ENCODE results near the gene PLEKHB1. TPM values are rescaled to one million over a fixed set of nuclear protein-coding genes. Genes with fewer than 3 reads are reported as not detected.

PLEKHB1 gene
- total RNA-seq, 1 experiment from 2014 or later, result 6.6 TPM

DNA sequence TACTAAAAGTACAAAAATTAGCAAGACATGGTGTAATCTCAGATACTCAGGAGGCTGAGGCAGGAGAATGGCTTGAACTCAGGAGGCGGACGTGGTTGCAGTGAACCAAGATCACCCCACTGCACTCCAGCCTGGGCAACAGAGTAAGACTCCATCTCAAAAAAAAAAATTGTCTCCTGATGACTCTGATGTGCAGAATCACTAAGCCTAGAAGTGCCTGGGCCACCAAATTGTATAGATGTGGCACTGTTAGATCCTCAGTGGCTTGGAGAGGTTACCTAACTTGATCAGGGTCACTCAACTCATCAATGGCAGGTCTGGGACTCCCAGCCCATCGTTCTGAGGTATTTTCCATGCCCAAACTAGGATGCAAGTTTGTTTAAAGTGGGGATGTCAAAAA is 10.6 kb downstream of the PLEKHB1 start:
- DNase-seq (ENCODE audit: low read depth, low spot score) (no peak), ATAC-seq (no peak)
- Histone ChIP-seq H3K27ac (ENCODE audit: low read length) (no peak overlapping the region), H3K9me3 (ENCODE audit: control insufficient read depth, insufficient read depth, low read depth, low read length) (no peaks in the 10 kb centered on the region), H3K4me3 (ENCODE audit: low read depth in 2 of 2, low read length in 2 of 2) (no peak overlapping the region), H3K27me3 (ENCODE audit: control insufficient read depth, insufficient read depth, low read length) (no peaks in the 10 kb centered on the region), H3K4me1 (ENCODE audit: control insufficient read depth, insufficient read depth, low read length) (no peaks in the 10 kb centered on the region; the same call in 1 of the 2 replicates), H3K36me3 (ENCODE audit: control insufficient read depth, insufficient read depth, low read length) (no peaks in the 10 kb centered on the region)
- BruUV-seq (replicated peaks), result no TSS peak
- in situ Hi-C loops (cut with HindIII; ENCODE audit: low pct_unique_long_range_greater_than_20kb, low sequenced_read_pairs), result no loop called here
- TF ChIP-seq, protein P1, sequence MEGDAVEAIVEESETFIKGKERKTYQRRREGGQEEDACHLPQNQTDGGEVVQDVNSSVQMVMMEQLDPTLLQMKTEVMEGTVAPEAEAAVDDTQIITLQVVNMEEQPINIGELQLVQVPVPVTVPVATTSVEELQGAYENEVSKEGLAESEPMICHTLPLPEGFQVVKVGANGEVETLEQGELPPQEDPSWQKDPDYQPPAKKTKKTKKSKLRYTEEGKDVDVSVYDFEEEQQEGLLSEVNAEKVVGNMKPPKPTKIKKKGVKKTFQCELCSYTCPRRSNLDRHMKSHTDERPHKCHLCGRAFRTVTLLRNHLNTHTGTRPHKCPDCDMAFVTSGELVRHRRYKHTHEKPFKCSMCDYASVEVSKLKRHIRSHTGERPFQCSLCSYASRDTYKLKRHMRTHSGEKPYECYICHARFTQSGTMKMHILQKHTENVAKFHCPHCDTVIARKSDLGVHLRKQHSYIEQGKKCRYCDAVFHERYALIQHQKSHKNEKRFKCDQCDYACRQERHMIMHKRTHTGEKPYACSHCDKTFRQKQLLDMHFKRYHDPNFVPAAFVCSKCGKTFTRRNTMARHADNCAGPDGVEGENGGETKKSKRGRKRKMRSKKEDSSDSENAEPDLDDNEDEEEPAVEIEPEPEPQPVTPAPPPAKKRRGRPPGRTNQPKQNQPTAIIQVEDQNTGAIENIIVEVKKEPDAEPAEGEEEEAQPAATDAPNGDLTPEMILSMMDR (IDR thresholded peaks at IDR 0.05), result no peak
- no peak for TF ChIP-seq POLR2AphosphoS5 (IDR thresholded peaks at IDR 0.05; ENCODE audit: low read depth, low read length)
- CTCF ChIA-PET, result no interaction called here
- intact Hi-C loops (cut with micrococcal nuclease; ENCODE audit: unreplicated experiment), result no loop called here
- POLR2A ChIA-PET, result no interaction called here

- TF ChIP-seq, protein P1 (IDR thresholded peaks at IDR 0.05), result no peak
- TF ChIP-seq POLR2AphosphoS5 (IDR thresholded peaks at IDR 0.05; ENCODE audit: low read depth, low read length) (no peak), SIN3A (IDR thresholded peaks at IDR 0.05; ENCODE audit: borderline replicate concordance, insufficient read depth, low read depth, low read length) (no peak), TCF7L2 (IDR thresholded peaks at IDR 0.05; ENCODE audit: low read depth, low read length) (no peak)
- TF ChIP-seq, protein P2, sequence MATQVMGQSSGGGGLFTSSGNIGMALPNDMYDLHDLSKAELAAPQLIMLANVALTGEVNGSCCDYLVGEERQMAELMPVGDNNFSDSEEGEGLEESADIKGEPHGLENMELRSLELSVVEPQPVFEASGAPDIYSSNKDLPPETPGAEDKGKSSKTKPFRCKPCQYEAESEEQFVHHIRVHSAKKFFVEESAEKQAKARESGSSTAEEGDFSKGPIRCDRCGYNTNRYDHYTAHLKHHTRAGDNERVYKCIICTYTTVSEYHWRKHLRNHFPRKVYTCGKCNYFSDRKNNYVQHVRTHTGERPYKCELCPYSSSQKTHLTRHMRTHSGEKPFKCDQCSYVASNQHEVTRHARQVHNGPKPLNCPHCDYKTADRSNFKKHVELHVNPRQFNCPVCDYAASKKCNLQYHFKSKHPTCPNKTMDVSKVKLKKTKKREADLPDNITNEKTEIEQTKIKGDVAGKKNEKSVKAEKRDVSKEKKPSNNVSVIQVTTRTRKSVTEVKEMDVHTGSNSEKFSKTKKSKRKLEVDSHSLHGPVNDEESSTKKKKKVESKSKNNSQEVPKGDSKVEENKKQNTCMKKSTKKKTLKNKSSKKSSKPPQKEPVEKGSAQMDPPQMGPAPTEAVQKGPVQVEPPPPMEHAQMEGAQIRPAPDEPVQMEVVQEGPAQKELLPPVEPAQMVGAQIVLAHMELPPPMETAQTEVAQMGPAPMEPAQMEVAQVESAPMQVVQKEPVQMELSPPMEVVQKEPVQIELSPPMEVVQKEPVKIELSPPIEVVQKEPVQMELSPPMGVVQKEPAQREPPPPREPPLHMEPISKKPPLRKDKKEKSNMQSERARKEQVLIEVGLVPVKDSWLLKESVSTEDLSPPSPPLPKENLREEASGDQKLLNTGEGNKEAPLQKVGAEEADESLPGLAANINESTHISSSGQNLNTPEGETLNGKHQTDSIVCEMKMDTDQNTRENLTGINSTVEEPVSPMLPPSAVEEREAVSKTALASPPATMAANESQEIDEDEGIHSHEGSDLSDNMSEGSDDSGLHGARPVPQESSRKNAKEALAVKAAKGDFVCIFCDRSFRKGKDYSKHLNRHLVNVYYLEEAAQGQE (IDR thresholded peaks at IDR 0.05; ENCODE audit: insufficient read depth in 1 of 2, low read depth in 2 of 2, low read length in 1 of 2), result no peak
- BruUV-seq (replicated peaks), result no TSS peak
Measured at GRCh38 chr11:73659961-73660360, 13.6 kb downstream of the PLEKHB1 start.

More at GRCh38 chr11:73659961-73660360, 13.6 kb downstream of the PLEKHB1 start:
- in situ Hi-C loops (cut with HindIII; ENCODE audit: low pct_unique_long_range_greater_than_20kb, low sequenced_read_pairs), result no loop called here
- ATAC-seq (no peak), DNase-seq (ENCODE audit: low read depth, low spot score) (no peak)
- Histone ChIP-seq H3K36me3 (ENCODE audit: control insufficient read depth, insufficient read depth, low read length) (no peaks in the 10 kb centered on the region), H3K4me3 (ENCODE audit: low read depth in 2 of 2, low read length in 2 of 2) (no peak overlapping the region), H3K9me3 (ENCODE audit: control insufficient read depth, insufficient read depth, low read depth, low read length) (no peaks in the 10 kb centered on the region), H3K4me1 (ENCODE audit: control insufficient read depth, insufficient read depth, low read length) (no peaks in the 10 kb centered on the region), H3K27ac (ENCODE audit: low read length) (no peak overlapping the region), H3K27me3 (ENCODE audit: control insufficient read depth, insufficient read depth, low read length) (no peaks in the 10 kb centered on the region)
- CTCF ChIA-PET, result interaction anchor here (0.6 to 4.2 kb wide), 4 partner anchors 34 to 354 kb away, joined by 4 to 38 read pairs (median 15); no protein-coding TSS in a partner anchor
- intact Hi-C loops (cut with micrococcal nuclease; ENCODE audit: unreplicated experiment), result loop anchor here (2.0 to 5.0 kb wide), 3 partner anchors 35 to 258 kb away; no protein-coding TSS in a partner anchor
- POLR2A ChIA-PET, result interaction anchor here (0.6 kb wide), 1 partner anchor 94 kb away, joined by 3 read pairs; no protein-coding TSS in a partner anchor
